8988T (cell line): ENCODE results near the gene SMG9.

Experiments used
- DNase-seq: peaks from one replicate; pipeline ENCODE4 v3.0.0; 2011

The SMG9 gene

GRCh38 chr19:43754503-43755255 is at the start of gene SMG9:
SMG9 (minus strand) TSS chr19:43754962; CDS start chr19:43750741, 4,221 bp downstream.
- peak; percentile 75 for DNase-seq

GRCh38 chr19:43804432-43804831 is 49.7 kb upstream of the SMG9 start:
- no peak for DNase-seq

- no peak for DNase-seq
Measured at GRCh38 chr19:43802216-43802951, 47.6 kb upstream of the SMG9 start, which contains the start of gene LYPD5. LYPD5 (minus strand) TSS chr19:43802447; CDS start chr19:43802380, 67 bp downstream.

GRCh38 chr19:43799502-43800142 is 44.9 kb upstream of the SMG9 start:
- no peak for DNase-seq

- no peak for DNase-seq
Measured at GRCh38 chr19:43798546-43799409, 44.0 kb upstream of the SMG9 start.

- no peak for DNase-seq
Measured at GRCh38 chr19:43798026-43798545, 43.3 kb upstream of the SMG9 start.

GRCh38 chr19:43797556-43797955 is 42.8 kb upstream of the SMG9 start:
- DNase-seq: no peak

GRCh38 chr19:43797118-43797517 is 42.4 kb upstream of the SMG9 start:
- no peak for DNase-seq

- no peak for DNase-seq
Measured at GRCh38 chr19:43790587-43790986, 35.8 kb upstream of the SMG9 start.

- no peak for DNase-seq
Measured at GRCh38 chr19:43789029-43789428, 34.3 kb upstream of the SMG9 start.

- DNase-seq: no peak
Measured at GRCh38 chr19:43786665-43787064, 31.9 kb upstream of the SMG9 start.

- no peak for DNase-seq
Measured at GRCh38 chr19:43784981-43785808, 30.4 kb upstream of the SMG9 start.

- DNase-seq: peak; percentile 59
Measured at GRCh38 chr19:43784241-43784980, 29.6 kb upstream of the SMG9 start.

GRCh38 chr19:43783636-43784035 is 28.9 kb upstream of the SMG9 start:
- DNase-seq: no peak

GRCh38 chr19:43782689-43783231 is 28.0 kb upstream of the SMG9 start:
- no peak for DNase-seq

GRCh38 chr19:43782311-43782660 is 27.5 kb upstream of the SMG9 start:
- no peak for DNase-seq

GRCh38 chr19:43781630-43782310 is 27.0 kb upstream of the SMG9 start:
- no peak for DNase-seq

GRCh38 chr19:43780706-43781525 is 26.2 kb upstream of the SMG9 start, which contains the start of gene KCNN4:
KCNN4 (minus strand) TSS chr19:43780973; CDS start chr19:43780861, 112 bp downstream.
- DNase-seq: no peak

GRCh38 chr19:43779820-43780219 is 25.1 kb upstream of the SMG9 start:
- DNase-seq: no peak
